ENCODE measurements around the gene SIM2. TPM values are rescaled to one million over a fixed set of nuclear protein-coding genes. Genes with fewer than 3 reads are reported as not detected.

Gene SIM2
- total RNA-seq, 1 donor from 2014 or later: not detected

DNA sequence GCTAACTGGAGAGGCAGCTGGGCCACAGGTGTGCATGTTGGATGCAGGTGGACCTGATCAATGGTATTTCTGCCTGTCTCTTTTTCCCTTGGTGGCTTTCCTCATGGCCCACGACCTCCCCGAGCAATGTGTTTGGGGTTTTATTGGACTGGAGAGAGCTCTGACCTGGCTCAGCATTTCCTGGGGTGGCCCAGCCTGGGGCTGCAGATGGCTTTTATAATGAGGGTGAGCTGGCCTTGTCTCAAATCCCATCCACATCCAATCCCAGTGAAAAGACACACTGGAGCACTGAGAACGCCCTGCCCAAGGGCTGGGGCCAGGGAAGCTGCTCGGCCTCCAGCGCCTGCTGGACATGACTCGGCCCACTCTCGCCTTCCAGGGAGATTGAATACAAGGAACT, 44.1 kb downstream of the SIM2 start:
- intact Hi-C loops (cut with micrococcal nuclease): loop anchor here (10.0 kb wide), 2 partner anchors 112 to 172 kb away; no protein-coding TSS in a partner anchor
- Histone ChIP-seq H3K4me1 (peaks cover 12% of the 10 kb centered on the region), H3K36me3 (no peaks in the 10 kb centered on the region), H3K27me3 (ENCODE audit: low read depth) (peaks cover 25% of the 10 kb centered on the region), H3K4me3 (no peak overlapping the region), H3K27ac (replicated peaks) (no peak overlapping the region), H3K9me3 (replicated peaks) (no peaks in the 10 kb centered on the region)
- TF ChIP-seq, protein P1, sequence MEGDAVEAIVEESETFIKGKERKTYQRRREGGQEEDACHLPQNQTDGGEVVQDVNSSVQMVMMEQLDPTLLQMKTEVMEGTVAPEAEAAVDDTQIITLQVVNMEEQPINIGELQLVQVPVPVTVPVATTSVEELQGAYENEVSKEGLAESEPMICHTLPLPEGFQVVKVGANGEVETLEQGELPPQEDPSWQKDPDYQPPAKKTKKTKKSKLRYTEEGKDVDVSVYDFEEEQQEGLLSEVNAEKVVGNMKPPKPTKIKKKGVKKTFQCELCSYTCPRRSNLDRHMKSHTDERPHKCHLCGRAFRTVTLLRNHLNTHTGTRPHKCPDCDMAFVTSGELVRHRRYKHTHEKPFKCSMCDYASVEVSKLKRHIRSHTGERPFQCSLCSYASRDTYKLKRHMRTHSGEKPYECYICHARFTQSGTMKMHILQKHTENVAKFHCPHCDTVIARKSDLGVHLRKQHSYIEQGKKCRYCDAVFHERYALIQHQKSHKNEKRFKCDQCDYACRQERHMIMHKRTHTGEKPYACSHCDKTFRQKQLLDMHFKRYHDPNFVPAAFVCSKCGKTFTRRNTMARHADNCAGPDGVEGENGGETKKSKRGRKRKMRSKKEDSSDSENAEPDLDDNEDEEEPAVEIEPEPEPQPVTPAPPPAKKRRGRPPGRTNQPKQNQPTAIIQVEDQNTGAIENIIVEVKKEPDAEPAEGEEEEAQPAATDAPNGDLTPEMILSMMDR (IDR thresholded peaks at IDR 0.05; ENCODE audit: borderline replicate concordance): no peak
- DNase-seq: no peak

DNA sequence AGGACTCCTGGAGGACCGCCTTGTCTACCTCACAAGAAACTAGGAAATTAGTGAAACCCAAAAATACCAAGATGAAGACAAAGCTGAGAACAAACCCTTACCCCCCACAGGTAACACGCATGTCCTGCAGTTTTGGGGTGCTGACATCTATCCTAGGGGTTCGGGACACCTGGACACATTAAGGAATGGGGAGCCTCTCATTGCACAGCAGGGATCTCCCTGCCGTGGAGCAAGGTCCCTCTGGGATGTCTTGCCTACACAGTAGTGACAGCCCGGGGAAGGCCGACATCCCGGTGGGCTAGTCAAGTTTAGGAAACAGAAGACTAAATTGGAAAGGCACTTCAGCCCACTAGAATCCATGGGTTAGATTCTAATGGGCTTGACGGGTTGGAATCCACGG, 44.5 kb downstream of the SIM2 start:
- TF ChIP-seq, protein P1 (IDR thresholded peaks at IDR 0.05; ENCODE audit: borderline replicate concordance): no peak
- Histone ChIP-seq H3K4me1 (peaks cover 16% of the 10 kb centered on the region), H3K36me3 (no peaks in the 10 kb centered on the region), H3K9me3 (replicated peaks) (no peaks in the 10 kb centered on the region), H3K27me3 (ENCODE audit: low read depth) (peaks cover 27% of the 10 kb centered on the region), H3K27ac (replicated peaks) (no peak overlapping the region), H3K4me3 (no peak overlapping the region)
- no peak for DNase-seq
- intact Hi-C loops (cut with micrococcal nuclease): loop anchor here (10.0 kb wide), 2 partner anchors 111 to 171 kb away; no protein-coding TSS in a partner anchor

DNA sequence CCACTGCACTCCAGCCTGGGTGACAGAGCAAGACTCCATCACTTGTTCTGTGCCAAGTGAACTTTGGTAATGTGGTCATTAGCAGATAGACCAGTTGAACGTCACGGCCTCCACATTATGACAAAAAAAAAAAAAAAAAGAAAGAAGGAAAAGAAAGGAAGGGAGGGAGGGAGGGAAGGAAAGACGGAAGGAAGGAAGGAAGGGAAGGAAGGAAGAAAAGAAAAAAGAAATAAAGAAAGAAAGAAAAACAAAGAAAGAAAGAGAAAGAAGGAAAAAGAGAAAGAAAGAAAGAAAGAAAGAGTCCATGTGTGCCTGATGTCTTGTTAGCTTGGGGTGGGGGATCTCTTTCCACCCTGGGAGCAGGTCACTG, 45.3 kb downstream of the SIM2 start:
- no peak for DNase-seq
- Histone ChIP-seq H3K27ac (replicated peaks) (no peak overlapping the region), H3K4me1 (peaks cover 16% of the 10 kb centered on the region), H3K36me3 (no peaks in the 10 kb centered on the region), H3K9me3 (replicated peaks) (no peaks in the 10 kb centered on the region), H3K27me3 (ENCODE audit: low read depth) (peaks cover 26% of the 10 kb centered on the region), H3K4me3 (no peak overlapping the region)
- TF ChIP-seq, protein P1 (IDR thresholded peaks at IDR 0.05; ENCODE audit: borderline replicate concordance): no peak
- intact Hi-C loops (cut with micrococcal nuclease): loop anchor here (10.0 kb wide), 2 partner anchors 111 to 171 kb away; no protein-coding TSS in a partner anchor

DNA sequence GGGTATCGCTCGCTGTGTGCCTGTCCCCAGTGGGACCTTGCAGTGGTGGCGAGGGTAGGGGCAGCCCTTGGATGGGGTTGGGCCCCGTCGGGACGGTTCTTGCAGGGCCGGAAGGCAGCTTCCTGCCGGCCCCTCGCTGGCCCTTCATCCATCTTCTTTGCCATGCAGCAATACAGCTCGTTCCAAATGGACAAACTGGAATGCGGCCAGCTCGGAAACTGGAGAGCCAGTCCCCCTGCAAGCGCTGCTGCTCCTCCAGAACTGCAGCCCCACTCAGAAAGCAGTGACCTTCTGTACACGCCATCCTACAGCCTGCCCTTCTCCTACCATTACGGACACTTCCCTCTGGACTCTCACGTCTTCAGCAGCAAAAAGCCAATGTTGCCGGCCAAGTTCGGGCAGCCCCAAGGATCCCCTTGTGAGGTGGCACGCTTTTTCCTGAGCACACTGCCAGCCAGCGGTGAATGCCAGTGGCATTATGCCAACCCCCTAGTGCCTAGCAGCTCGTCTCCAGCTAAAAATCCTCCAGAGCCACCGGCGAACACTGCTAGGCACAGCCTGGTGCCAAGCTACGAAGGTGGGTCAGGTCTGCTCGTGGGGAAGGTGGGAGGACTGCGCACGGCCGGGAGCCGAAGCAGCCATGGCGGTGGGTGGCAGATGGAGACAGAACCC, 45.8 kb downstream of the SIM2 start:
- peaks cover 16% of the 10 kb centered on the region for H3K4me1 ChIP-seq
- no peaks in the 10 kb centered on the region for H3K9me3 ChIP-seq (replicated peaks)
- DNase-seq: peak; percentile 28
- H3K27me3 ChIP-seq (ENCODE audit: low read depth): peaks cover 26% of the 10 kb centered on the region
- no peaks in the 10 kb centered on the region for H3K36me3 ChIP-seq
- no peak overlapping the region for H3K27ac ChIP-seq (replicated peaks)
- intact Hi-C loops (cut with micrococcal nuclease): loop anchor here (10.0 kb wide), 2 partner anchors 110 to 170 kb away; no protein-coding TSS in a partner anchor
- peak overlapping the region; percentile 36 for H3K4me3 ChIP-seq
- TF ChIP-seq, protein P1 (IDR thresholded peaks at IDR 0.05; ENCODE audit: borderline replicate concordance): no peak

DNA sequence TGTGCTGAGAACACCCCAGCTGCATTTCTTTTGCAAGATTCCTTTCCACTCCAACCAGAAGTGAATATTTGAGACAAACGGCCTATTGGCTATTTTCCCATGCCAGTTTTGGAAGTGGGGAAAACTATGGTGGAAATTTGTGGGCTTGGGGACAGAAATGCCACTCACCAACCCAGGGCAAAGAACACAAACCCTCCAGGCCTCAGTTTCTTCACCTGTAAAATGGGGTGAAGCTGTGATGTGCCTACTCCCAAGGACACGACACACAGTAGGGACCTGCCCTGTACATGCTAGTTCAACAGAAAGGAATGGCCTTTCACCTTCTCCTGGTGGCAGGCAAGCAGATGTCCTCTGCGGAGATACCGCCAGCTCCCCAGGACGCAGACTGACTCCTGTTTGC, 46.5 kb downstream of the SIM2 start:
- no peak overlapping the region for H3K27ac ChIP-seq (replicated peaks)
- intact Hi-C loops (cut with micrococcal nuclease): loop anchor here (10.0 kb wide), 2 partner anchors 109 to 169 kb away; no protein-coding TSS in a partner anchor
- H3K36me3 ChIP-seq: no peaks in the 10 kb centered on the region
- H3K4me1 ChIP-seq: peaks cover 16% of the 10 kb centered on the region
- no peak for DNase-seq
- TF ChIP-seq, protein P1 (IDR thresholded peaks at IDR 0.05; ENCODE audit: borderline replicate concordance): no peak
- no peak overlapping the region for H3K4me3 ChIP-seq
- H3K9me3 ChIP-seq (replicated peaks): no peaks in the 10 kb centered on the region
- peaks cover 26% of the 10 kb centered on the region for H3K27me3 ChIP-seq (ENCODE audit: low read depth)

Data from left ventricle myocardium inferior (tissue), 1 donor.